ENCODE results near the gene CYP17A1.

The CYP17A1 gene

GRCh38 chr10:102802920-102803534 is 34.2 kb downstream of the CYP17A1 start:
- peak; percentile 3 to 28 for DNase-seq

DNA sequence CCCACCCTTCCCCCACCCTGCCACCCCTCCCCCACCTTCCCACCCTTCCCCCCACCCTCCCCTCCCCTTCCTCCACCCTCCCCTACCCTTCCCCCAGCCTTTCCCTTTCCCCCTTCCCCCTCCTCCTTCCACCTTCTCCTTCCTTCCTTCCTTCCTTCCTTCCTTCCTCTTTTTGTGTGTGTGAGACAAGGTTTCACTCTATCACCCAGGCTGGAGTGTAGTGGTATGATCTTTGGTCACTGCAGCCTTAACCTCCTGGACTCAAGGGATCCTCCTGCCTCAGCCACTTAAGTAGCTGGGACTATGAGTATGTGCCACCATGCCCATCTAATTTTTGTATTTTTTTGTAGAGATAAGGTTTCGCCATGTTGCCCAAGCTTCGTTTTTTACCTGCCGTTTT is 35.2 kb downstream of the CYP17A1 start:
- no peak for DNase-seq

- DNase-seq = no peak
These were observed 35.7 kb downstream of the CYP17A1 start for GRCh38 chr10:102801496-102801895.

DNA sequence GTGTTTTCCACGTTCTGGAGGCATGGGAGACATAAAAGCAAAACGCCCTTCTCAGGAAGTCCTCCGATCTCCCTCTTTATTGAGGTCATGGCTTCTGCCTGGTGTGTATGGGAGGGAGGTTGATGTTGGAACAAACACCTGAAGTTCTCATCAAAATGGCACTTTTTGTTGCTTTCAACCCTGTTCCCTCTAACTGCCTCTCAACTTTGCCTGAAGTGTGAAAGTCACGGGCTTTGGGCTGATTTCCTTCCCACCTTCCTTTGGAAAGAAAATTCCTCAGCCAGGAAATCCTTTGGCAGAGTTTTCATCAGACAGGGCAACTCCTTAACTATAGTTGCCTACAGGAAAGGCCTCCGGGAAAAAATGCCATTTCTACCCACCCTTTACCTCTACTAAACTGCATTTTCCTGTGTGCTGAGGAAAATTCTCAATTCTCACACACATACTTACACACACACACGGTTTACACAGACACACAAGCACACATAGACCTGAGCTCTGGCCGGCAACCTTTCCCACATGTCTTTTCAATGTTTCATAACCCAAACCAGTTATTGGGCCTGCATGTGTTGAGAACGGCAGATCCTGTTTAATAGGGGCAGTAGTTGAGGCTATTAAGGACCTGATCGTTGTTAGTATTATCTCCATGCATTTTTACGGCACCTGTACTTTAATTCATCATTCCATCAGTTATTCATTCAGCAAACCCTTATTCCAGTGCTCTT is 36.4 kb downstream of the CYP17A1 start:
- no peak for DNase-seq

DNA sequence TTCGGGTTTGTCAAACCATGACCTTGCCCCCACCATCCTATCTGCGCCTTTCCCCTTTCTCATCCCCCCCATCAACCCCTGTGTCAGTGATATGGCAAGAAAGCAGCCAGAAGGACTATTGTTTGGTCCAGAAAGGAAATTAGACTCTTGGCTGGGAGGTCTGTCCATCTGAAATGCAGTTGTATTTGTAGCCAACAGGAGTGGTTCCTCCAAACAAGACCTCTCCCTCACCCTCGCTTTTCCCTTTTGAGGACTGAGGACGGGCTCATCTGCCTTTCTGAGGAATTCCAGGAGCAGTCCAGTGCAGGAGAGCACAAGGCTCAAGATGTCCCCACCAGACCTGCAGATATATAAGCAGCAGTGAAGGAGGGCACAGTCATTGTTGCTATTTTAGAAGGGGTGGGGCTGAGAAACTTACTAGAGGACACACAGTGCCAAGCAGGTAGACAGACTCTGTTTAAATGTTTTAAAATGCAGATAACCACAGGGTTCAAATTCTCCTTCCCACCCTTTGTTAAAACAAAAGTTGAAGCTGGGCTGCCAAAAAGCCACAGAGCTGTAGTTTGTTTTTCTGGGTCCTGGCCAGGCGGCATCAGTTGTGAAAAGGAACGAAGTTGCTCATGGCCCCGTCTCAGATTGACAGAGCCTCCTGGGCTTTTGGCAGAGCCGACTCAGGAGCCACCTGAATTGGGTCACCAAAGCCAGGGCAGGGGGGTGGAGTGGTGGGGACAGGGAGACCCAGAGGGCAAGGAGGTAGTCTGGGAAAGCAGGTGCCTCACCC is 37.3 kb downstream of the CYP17A1 start:
- no peak for DNase-seq

- peak; percentile 40 to 65 for DNase-seq
These were observed 40.6 kb downstream of the CYP17A1 start for GRCh38 chr10:102796407-102797176.

- DNase-seq = no peak
These were observed 41.5 kb downstream of the CYP17A1 start for GRCh38 chr10:102795453-102796406.

DNA sequence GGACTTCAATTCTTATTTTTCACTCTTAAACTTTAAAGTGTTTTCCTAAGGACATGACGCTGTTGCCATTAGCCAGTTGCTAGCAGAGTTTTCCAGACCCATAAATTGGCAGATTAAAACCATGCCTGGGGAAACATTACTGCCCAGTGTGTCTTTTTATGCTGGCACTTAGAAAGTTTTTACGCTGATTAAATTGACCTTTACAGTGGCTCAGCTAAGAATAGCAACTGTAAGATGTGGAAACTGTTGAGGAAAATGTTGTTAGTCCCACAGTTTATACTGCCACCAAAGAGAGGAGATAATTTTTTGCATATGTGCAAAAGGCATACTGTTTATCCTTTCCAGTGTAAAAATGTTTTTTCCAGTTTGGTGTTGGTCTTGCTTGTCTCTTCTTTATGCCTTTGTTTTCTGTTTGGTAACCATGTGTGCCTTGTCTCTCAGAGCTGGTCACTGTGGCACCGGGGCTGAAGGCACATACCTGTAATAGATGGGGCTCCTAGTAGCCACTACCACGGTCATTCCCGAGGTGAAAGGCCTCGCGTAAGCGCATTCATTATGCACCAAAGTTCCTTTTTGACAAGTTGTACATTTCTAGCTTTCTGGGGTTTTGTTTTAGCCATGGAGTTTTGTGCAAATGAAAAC is 45.3 kb downstream of the CYP17A1 start:
- DNase-seq = no peak

- DNase-seq = no peak
These were observed 51.4 kb downstream of the CYP17A1 start for GRCh38 chr10:102785818-102786217.

GRCh38 chr10:102783568-102783967 is 53.6 kb downstream of the CYP17A1 start:
- DNase-seq = no peak

DNA sequence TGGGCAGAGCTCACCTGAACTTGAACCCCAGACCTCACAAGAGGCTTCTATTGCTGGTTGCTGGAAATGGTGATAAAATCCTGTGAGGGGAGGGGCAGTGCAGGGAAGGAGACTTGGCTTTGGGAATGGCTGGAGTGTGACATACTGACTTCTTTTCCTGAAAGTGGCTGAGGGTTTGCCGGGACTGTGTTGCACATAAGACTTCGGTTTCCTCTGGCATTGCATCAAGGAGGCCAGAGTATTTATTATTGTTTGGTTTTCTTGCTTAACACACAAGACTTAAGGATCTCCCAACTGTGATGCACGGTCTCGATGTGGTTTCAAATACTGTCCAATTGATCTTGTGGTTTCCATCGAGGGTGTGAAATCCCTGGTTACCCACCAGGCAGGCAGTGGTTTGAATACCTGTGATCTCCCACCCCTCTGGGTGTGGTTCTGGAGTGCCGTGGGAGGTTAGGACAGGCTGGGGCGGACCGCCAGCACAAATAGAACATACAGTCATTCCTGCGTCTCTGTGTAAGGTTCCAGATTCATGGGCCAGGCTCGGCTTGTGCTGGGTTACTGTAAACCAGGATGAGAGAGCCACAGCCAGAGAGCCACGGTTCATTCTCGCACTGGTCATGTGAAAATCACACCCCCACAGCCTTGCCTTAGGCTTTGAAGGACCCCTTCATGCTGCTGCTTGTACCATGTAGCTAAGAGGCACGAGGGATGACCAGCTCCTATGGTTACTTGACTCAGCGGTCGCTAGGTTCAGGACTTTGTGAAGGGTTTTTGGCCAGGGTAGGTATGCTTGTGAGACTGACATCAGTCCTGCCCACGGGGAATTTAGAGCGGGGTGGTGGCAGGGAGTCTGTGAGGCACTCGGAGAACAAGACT is 54.3 kb downstream of the CYP17A1 start:
- no peak for DNase-seq

- no peak for DNase-seq
These were observed 55.2 kb downstream of the CYP17A1 start for GRCh38 chr10:102781921-102782557.

- no peak for DNase-seq
These were observed 55.9 kb downstream of the CYP17A1 start for GRCh38 chr10:102781090-102781920.
